T-helper 1 cell treated with Interleukin-12 subunit alpha and Interleukin-12 subunit beta and Interleukin-4 antibody, amounts not matched to agents 30 μg/mL and 1 μg/mL, for 36 hours (primary cell): ENCODE measurements around the gene RIMBP2.

Experiments
- H3K27ac Mint-ChIP-seq: one replicate; pipeline ENCODE4 v1.8.0; 2021; ENCODE audit warnings: mild to moderate bottlenecking, mixed read lengths
- H3K27me3 Mint-ChIP-seq: one replicate; pipeline ENCODE4 v1.8.0; 2021; ENCODE audit warnings: low read depth, mixed read lengths
- H3K36me3 Mint-ChIP-seq: one replicate; pipeline ENCODE4 v1.8.0; 2021; ENCODE audit warnings: low read depth, mixed read lengths
- H3K4me1 Mint-ChIP-seq: one replicate; pipeline ENCODE4 v1.8.0; 2021; ENCODE audit warnings: low read depth, mixed read lengths
- H3K4me3 Mint-ChIP-seq: one replicate; pipeline ENCODE4 v1.8.0; 2021; ENCODE audit warnings: mild to moderate bottlenecking, moderate library complexity, mixed read lengths
- H3K9me3 Mint-ChIP-seq: one replicate; pipeline ENCODE4 v1.8.0; 2021; ENCODE audit warnings: mixed read lengths

Gene RIMBP2

DNA sequence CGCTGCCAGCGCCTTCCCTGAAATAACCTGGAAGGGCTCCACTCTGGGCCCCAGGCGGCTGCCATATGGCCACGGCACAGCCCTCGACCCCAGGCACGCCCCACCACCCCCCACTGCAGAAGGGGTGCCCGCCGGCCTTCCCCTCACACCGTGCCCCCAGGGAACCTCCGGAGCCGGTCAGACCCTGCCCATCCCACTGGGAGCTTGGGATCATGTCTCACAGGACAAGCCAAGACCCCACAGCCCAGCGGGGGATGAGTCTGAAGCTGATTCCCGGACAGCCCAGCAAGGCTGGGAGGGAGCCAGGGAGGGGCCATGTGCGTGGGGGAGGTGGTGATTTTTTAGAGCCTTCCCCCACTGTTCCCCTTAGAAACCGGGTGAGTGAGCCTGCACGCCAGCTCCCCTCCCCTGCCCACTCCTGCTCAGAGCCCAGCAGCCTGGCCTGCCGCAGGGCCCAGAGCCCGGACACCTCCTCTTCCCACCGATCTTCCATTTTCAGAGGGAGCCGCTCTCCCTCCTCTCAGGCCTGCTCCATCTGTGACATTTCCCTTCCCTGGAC, 1.4 kb downstream of the RIMBP2 start:
- H3K27me3 Mint-ChIP-seq: peaks cover 45% of the 10 kb centered on the region

GRCh38 chr12:130714091-130714590, 2.0 kb downstream of the RIMBP2 start:
- no peak overlapping the region for H3K27ac Mint-ChIP-seq
- H3K27me3 Mint-ChIP-seq: peaks cover 45% of the 10 kb centered on the region
- no peak overlapping the region for H3K4me3 Mint-ChIP-seq
- no peaks in the 10 kb centered on the region for H3K4me1 Mint-ChIP-seq
- peaks cover 7% of the 10 kb centered on the region for H3K9me3 Mint-ChIP-seq
- no peaks in the 10 kb centered on the region for H3K36me3 Mint-ChIP-seq

More for the DNA sequence above, 1.4 kb downstream of the RIMBP2 start:
- Mint-ChIP-seq H3K4me3 (no peak overlapping the region), H3K9me3 (peaks cover 7% of the 10 kb centered on the region), H3K36me3 (no peaks in the 10 kb centered on the region), H3K4me1 (no peaks in the 10 kb centered on the region), H3K27ac (no peak overlapping the region)

GRCh38 chr12:130713581-130713991, 2.5 kb downstream of the RIMBP2 start:
- Mint-ChIP-seq H3K4me1 (no peaks in the 10 kb centered on the region), H3K4me3 (no peak overlapping the region), H3K27me3 (peaks cover 45% of the 10 kb centered on the region), H3K36me3 (no peaks in the 10 kb centered on the region), H3K9me3 (peaks cover 7% of the 10 kb centered on the region), H3K27ac (no peak overlapping the region)

DNA sequence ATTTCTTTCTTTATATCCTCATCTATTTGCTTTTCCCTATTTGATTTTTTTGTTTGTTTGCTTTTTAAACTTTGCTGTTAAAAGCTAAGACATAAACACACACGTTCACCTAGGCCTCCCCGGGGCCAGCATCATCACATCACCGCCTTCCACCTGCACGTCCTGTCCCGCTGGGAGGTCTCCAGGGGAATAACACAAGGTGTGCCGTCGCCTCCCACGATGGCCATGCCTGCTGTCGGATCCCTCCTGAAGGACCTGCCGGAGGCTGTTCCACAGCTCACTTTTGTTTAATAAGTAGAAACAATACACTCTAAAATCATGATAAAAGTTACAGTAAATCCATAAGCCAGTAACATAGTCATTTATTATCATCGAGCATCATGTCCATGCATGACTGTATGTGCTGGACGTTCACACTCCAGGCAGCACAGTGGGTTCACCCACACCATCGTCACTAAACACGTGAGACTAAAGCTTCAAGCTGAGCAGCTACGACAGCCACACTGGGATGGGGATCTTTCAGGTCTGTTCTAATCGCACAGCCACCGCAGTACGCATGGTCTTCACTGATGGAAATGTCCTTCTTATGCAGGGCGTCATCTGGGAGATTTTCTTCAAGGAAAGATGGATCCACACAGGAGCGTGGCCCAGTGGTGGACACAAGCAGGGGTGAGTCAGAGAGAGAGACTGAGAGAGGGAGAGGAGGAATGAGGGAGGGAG, 3.6 kb downstream of the RIMBP2 start:
- peaks cover 35% of the 10 kb centered on the region for H3K27me3 Mint-ChIP-seq
- no peak overlapping the region for H3K27ac Mint-ChIP-seq
- H3K4me3 Mint-ChIP-seq: no peak overlapping the region
- no peaks in the 10 kb centered on the region for H3K9me3 Mint-ChIP-seq
- H3K4me1 Mint-ChIP-seq: no peaks in the 10 kb centered on the region
- H3K36me3 Mint-ChIP-seq: no peaks in the 10 kb centered on the region

DNA sequence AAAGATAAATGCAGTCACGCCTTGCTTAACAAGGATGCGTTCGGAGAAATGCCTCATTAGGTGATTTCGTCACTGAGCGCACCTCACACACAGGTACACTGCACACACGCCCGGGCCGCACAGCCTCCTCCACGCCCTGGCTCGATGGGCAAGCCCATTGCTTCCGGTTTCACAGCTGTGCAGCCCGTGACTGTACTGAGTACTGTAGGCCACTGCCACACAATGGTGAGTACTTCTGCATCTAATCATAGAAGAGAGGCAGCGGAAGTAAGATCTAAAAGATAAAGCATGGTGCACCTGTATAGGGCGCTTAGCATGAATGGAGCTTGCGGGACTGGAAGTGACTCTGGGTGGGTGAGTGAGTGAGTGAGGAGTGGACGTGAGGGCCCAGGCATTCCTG, 4.3 kb downstream of the RIMBP2 start:
- H3K4me3 Mint-ChIP-seq: no peak overlapping the region
- no peaks in the 10 kb centered on the region for H3K36me3 Mint-ChIP-seq
- H3K27ac Mint-ChIP-seq: no peak overlapping the region
- peaks cover 35% of the 10 kb centered on the region for H3K27me3 Mint-ChIP-seq
- H3K4me1 Mint-ChIP-seq: no peaks in the 10 kb centered on the region
- no peaks in the 10 kb centered on the region for H3K9me3 Mint-ChIP-seq

DNA sequence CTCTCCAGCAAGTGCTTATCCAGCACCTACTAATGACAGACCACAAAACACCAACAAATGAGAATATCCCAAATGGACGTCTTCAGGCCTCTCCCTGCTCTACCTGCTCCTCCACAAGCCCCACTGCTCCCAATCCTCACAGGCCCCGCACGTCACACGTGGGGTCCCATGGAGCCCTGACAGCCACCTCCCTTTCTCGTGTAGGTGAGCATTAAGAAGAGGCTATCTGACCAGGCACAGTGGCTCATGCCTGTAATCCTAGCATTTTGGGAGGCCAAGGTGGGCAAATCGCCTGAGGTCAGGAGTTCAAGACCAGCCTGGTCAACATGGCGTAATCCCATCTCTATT, 5.4 kb downstream of the RIMBP2 start:
- Mint-ChIP-seq H3K4me1 (no peaks in the 10 kb centered on the region), H3K4me3 (no peak overlapping the region), H3K27me3 (peaks cover 24% of the 10 kb centered on the region), H3K9me3 (no peaks in the 10 kb centered on the region), H3K36me3 (no peaks in the 10 kb centered on the region), H3K27ac (no peak overlapping the region)

GRCh38 chr12:130709971-130710732, 5.9 kb downstream of the RIMBP2 start:
- no peak overlapping the region for H3K4me3 Mint-ChIP-seq
- peaks cover 24% of the 10 kb centered on the region for H3K27me3 Mint-ChIP-seq
- H3K27ac Mint-ChIP-seq: no peak overlapping the region
- no peaks in the 10 kb centered on the region for H3K9me3 Mint-ChIP-seq
- no peaks in the 10 kb centered on the region for H3K4me1 Mint-ChIP-seq
- no peaks in the 10 kb centered on the region for H3K36me3 Mint-ChIP-seq

DNA sequence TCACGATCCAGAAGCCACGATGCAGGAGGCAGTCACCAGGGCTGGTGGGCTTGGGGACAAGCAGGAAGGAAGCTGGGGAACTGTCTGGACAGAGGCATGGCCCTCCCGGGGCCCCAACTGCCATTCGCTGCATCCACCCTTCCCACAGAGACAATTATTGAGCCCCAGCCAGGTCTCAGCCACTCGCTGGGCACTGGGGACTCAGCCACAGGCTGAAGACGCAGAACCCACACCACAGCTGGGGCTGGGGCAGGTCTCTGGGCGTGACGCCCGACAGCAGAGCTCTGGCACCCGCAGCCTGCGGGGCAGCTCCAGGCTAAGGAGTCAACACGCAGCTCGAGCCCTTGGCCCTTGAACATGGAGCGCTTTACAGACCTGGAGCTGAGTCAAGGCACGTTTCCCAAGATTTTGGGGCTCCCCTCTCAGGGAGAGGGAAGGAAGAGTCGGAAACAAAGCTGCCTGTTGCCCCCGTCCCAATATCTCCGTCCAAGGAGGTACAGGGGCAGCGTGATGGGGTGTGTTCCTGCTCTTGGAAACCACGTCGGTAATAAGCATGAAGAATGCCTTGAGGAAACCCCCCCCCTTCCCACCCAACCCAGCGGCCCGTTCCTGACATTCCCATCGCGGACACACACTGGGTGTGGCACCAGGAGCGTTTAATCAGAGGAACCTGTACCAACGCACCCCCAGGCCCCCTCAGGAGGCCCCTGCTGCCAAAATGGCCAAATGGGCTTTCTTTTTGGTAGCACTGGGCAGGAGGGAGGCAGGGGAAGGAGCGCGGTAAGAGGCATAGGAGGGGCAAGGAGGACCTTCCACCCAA, 6.7 kb downstream of the RIMBP2 start:
- Mint-ChIP-seq H3K4me3 (no peak overlapping the region), H3K4me1 (no peaks in the 10 kb centered on the region), H3K27ac (no peak overlapping the region), H3K27me3 (peaks cover 21% of the 10 kb centered on the region), H3K36me3 (no peaks in the 10 kb centered on the region), H3K9me3 (no peaks in the 10 kb centered on the region)

- no peaks in the 10 kb centered on the region for H3K9me3 Mint-ChIP-seq
- no peak overlapping the region for H3K27ac Mint-ChIP-seq
- no peak overlapping the region for H3K4me3 Mint-ChIP-seq
- H3K4me1 Mint-ChIP-seq: no peaks in the 10 kb centered on the region
- H3K36me3 Mint-ChIP-seq: no peaks in the 10 kb centered on the region
- peaks cover 16% of the 10 kb centered on the region for H3K27me3 Mint-ChIP-seq
Measured at GRCh38 chr12:130708648-130709047, 7.5 kb downstream of the RIMBP2 start.

- no peaks in the 10 kb centered on the region for H3K9me3 Mint-ChIP-seq
- H3K27ac Mint-ChIP-seq: no peak overlapping the region
- no peaks in the 10 kb centered on the region for H3K36me3 Mint-ChIP-seq
- H3K27me3 Mint-ChIP-seq: peaks cover 6% of the 10 kb centered on the region
- H3K4me3 Mint-ChIP-seq: no peak overlapping the region
- H3K4me1 Mint-ChIP-seq: no peaks in the 10 kb centered on the region
Measured at GRCh38 chr12:130707571-130707891, 8.6 kb downstream of the RIMBP2 start.

DNA sequence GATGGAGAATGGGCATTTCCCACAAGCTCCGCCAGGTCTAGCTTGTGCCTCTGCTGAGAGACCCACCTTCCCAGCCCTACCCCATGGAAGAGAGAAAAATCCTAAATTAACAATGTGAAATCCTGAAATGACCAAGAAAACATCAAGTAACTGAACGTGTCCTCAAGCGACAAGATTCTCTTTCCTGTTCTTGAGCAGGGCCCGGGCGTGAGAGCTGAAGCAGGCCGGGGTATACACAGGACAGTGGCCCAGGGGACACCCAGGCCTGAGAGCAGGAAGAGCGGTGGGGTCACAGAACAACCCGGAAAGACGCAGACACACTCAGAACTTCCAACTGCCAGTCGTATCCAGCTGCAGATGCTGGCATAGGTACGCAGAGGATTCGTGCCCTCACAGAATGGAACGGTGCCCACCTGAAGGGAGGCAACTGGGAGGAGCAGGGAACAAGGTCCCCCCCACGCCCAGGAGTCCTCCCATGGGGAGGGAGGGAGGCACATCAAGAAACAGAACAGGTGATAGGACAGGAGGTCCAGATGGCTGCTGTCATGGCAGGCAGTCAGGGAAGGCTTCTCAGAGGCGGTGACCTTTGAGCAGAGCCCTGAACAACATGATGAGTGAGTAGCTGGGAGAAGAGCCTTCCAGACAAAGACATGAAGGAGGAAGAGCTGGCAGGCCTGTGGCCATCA, 9.1 kb downstream of the RIMBP2 start:
- H3K36me3 Mint-ChIP-seq: no peaks in the 10 kb centered on the region
- no peaks in the 10 kb centered on the region for H3K4me1 Mint-ChIP-seq
- H3K27me3 Mint-ChIP-seq: peaks cover 3% of the 10 kb centered on the region
- no peak overlapping the region for H3K4me3 Mint-ChIP-seq
- H3K27ac Mint-ChIP-seq: no peak overlapping the region
- no peaks in the 10 kb centered on the region for H3K9me3 Mint-ChIP-seq

DNA sequence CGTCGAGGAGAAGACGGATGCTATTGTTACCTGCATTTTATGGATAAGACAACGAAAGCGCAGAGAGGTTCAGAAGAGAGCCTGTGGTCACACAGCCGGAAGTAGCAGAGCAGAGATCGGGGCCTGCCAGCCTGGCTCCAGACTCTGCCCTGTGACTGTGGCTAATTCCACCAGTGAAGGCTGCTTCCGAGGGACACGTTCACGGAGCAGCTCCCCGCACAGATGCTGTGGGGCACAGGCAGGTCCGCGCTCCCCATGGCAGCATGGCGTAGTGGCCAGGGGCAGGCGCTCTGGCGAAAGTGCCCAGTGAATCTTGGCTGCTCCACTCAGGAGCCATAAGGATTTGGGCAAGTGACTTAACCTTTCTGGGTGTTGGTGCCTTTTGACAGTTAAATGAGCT, 9.8 kb downstream of the RIMBP2 start:
- no peaks in the 10 kb centered on the region for H3K9me3 Mint-ChIP-seq
- no peaks in the 10 kb centered on the region for H3K4me1 Mint-ChIP-seq
- H3K27ac Mint-ChIP-seq: no peak overlapping the region
- H3K27me3 Mint-ChIP-seq: no peaks in the 10 kb centered on the region
- H3K4me3 Mint-ChIP-seq: no peak overlapping the region
- no peaks in the 10 kb centered on the region for H3K36me3 Mint-ChIP-seq

- Mint-ChIP-seq H3K4me3 (no peak overlapping the region), H3K27me3 (no peaks in the 10 kb centered on the region), H3K36me3 (no peaks in the 10 kb centered on the region), H3K9me3 (no peaks in the 10 kb centered on the region), H3K27ac (no peak overlapping the region), H3K4me1 (no peaks in the 10 kb centered on the region)
Measured at GRCh38 chr12:130705178-130705822, 10.8 kb downstream of the RIMBP2 start.

DNA sequence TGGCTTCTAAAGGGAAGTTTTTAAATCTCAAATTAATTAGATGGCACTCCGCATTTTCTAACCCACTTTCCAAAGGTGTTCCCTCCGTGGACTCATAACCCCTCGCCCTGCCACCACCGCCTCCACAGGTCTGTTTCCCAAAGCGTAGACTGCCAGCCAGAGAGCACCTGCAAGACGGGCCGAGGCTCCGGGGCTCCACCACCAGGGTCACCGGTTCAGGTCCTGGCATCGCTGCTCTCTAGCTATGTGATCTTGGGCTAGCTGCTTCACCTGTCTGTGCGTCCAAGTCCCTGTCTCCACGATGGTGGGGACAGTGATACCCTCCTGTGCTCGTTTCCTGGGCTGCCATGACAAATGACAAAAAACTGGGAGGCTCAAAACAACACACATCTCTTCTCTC, 11.5 kb downstream of the RIMBP2 start:
- Mint-ChIP-seq H3K9me3 (no peaks in the 10 kb centered on the region), H3K27me3 (no peaks in the 10 kb centered on the region), H3K27ac (no peak overlapping the region), H3K4me1 (no peaks in the 10 kb centered on the region), H3K4me3 (no peak overlapping the region), H3K36me3 (no peaks in the 10 kb centered on the region)
